ENCODE data around the gene RAB4B.
"Not testable (repeated sequence)": the region's sequence is repeated elsewhere in the genome, so short reads cannot be mapped to it uniquely, and the experiment has no call there.

Gene RAB4B

GRCh38 chr19:40768869-40769268, 9.2 kb upstream of the RAB4B start:
- TF ChIP-seq SPI1 (IDR thresholded peaks at IDR 0.05; ENCODE audit: borderline replicate concordance, low read depth) (no peak), CTCF (IDR thresholded peaks at IDR 0.05; ENCODE audit: insufficient read depth, low read length) (no peak), POLR2AphosphoS5 (IDR thresholded peaks at IDR 0.05; ENCODE audit: low read depth) (no peak), GABPA (IDR thresholded peaks at IDR 0.05; ENCODE audit: low read depth) (no peak), REST (IDR thresholded peaks at IDR 0.05; ENCODE audit: insufficient replicate concordance, low read depth) (no peak)
- H3K27me3 ChIP-seq (ENCODE audit: insufficient read depth, poor library complexity, severe bottlenecking): no peaks in the 10 kb centered on the region
- no peak overlapping the region for H3K27ac ChIP-seq (replicated peaks)
- DNase-seq (ENCODE audit: low read depth in 1 of 2, low spot score in 1 of 2): no peak
- H3K4me3 ChIP-seq (replicated peaks; ENCODE audit: insufficient read depth, low read length): no peak overlapping the region

- H3K27me3 ChIP-seq (ENCODE audit: insufficient read depth, poor library complexity, severe bottlenecking); H3K4me3 ChIP-seq (replicated peaks; ENCODE audit: insufficient read depth, low read length); H3K27ac ChIP-seq (replicated peaks); DNase-seq (ENCODE audit: low read depth in 1 of 2, low spot score in 1 of 2): not testable (repeated sequence)
These were observed 6.8 kb upstream of the RAB4B start for GRCh38 chr19:40771101-40771862.

GRCh38 chr19:40774916-40775631, 3.0 kb upstream of the RAB4B start, which contains the start of gene MIA:
MIA (plus strand) TSS chr19:40775521; CDS start chr19:40775543, 22 bp downstream.
- Histone ChIP-seq H3K27me3 (ENCODE audit: insufficient read depth, poor library complexity, severe bottlenecking) (no peaks in the 10 kb centered on the region), H3K4me3 (replicated peaks; ENCODE audit: insufficient read depth, low read length) (no peak within 1 kb of the TSS), H3K27ac (replicated peaks) (no peak within 1 kb of the TSS)
- TF ChIP-seq POLR2AphosphoS5 (IDR thresholded peaks at IDR 0.05; ENCODE audit: low read depth): no peak
- TF ChIP-seq CTCF (IDR thresholded peaks at IDR 0.05; ENCODE audit: insufficient read depth, low read length): no peak
- TF ChIP-seq GABPA (IDR thresholded peaks at IDR 0.05; ENCODE audit: low read depth): no peak
- TF ChIP-seq REST (IDR thresholded peaks at IDR 0.05; ENCODE audit: insufficient replicate concordance, low read depth): no peak
- TF ChIP-seq SPI1 (IDR thresholded peaks at IDR 0.05; ENCODE audit: borderline replicate concordance, low read depth): no peak
- no peak for DNase-seq (ENCODE audit: low read depth in 1 of 2, low spot score in 1 of 2)

GRCh38 chr19:40775632-40776022, 2.4 kb upstream of the RAB4B start:
- no peak for TF ChIP-seq POLR2AphosphoS5 (IDR thresholded peaks at IDR 0.05; ENCODE audit: low read depth)
- no peak for TF ChIP-seq GABPA (IDR thresholded peaks at IDR 0.05; ENCODE audit: low read depth)
- no peak for TF ChIP-seq SPI1 (IDR thresholded peaks at IDR 0.05; ENCODE audit: borderline replicate concordance, low read depth)
- no peak for TF ChIP-seq CTCF (IDR thresholded peaks at IDR 0.05; ENCODE audit: insufficient read depth, low read length)
- DNase-seq (ENCODE audit: low read depth in 1 of 2, low spot score in 1 of 2): no peak
- no peak overlapping the region for H3K4me3 ChIP-seq (replicated peaks; ENCODE audit: insufficient read depth, low read length)
- H3K27me3 ChIP-seq (ENCODE audit: insufficient read depth, poor library complexity, severe bottlenecking): no peaks in the 10 kb centered on the region
- H3K27ac ChIP-seq (replicated peaks): no peak overlapping the region

Data from HL-60 (cell line).